Loucy (cell line): ENCODE data around the gene OR10A6.

ENCODE experiments used
- EZH2phosphoT487 ChIP-seq: fragments of 200-600 bp; IDR thresholded peaks from 2 replicates; pipeline ENCODE4 v1.6.1; 2018; ENCODE audit warnings: antibody characterized with exemption, mild to moderate bottlenecking, moderate library complexity, borderline replicate concordance
- TF ChIP-seq, protein P1 (sequence below): fragments of 200-600 bp; sonication (generic); conservative IDR thresholded peaks from 2 replicates; pipeline ENCODE4 v1.5.1; 2014; ENCODE audit warnings: mild to moderate bottlenecking, antibody characterized with exemption, low read length

DNA sequence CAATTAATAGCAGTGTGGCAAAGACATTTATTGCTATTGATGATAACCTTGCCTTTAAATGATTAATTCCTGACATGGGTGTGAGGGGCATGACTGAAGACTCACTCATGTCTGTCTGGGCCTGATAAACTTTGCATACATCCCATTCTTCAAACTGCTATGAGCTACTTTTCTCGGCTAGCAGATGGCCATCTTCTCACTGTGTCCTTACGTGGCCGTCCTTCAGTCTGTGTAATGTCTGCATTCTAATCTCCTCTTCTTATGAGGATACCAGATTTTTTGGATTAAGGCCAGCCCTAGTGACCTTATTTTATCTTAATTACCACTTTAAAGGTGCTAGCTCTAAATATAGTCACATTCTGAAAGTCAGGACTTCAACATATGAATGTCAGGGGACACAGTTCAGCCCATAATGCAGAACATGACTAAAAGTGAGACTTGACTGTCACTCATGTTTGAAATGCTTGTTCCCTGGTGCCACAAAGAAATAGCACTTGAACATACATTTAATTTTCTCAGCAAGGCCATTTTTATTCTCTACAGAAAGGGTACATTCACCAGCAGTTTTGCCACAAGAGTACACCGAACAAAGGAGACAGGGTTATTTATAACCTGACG lies 32.3 kb downstream of the OR10A6 start:
- TF ChIP-seq, protein P1, sequence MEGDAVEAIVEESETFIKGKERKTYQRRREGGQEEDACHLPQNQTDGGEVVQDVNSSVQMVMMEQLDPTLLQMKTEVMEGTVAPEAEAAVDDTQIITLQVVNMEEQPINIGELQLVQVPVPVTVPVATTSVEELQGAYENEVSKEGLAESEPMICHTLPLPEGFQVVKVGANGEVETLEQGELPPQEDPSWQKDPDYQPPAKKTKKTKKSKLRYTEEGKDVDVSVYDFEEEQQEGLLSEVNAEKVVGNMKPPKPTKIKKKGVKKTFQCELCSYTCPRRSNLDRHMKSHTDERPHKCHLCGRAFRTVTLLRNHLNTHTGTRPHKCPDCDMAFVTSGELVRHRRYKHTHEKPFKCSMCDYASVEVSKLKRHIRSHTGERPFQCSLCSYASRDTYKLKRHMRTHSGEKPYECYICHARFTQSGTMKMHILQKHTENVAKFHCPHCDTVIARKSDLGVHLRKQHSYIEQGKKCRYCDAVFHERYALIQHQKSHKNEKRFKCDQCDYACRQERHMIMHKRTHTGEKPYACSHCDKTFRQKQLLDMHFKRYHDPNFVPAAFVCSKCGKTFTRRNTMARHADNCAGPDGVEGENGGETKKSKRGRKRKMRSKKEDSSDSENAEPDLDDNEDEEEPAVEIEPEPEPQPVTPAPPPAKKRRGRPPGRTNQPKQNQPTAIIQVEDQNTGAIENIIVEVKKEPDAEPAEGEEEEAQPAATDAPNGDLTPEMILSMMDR = no peak
- no peak for TF ChIP-seq EZH2phosphoT487
